Measurements from ENCODE around the gene CAMSAP1. TPM values are rescaled to one million over a fixed set of nuclear protein-coding genes. Genes with fewer than 3 reads are reported as not detected.

The CAMSAP1 gene
- total RNA-seq, 2 experiments from 2014 or later, result 20.2 to 27.0 TPM

DNA sequence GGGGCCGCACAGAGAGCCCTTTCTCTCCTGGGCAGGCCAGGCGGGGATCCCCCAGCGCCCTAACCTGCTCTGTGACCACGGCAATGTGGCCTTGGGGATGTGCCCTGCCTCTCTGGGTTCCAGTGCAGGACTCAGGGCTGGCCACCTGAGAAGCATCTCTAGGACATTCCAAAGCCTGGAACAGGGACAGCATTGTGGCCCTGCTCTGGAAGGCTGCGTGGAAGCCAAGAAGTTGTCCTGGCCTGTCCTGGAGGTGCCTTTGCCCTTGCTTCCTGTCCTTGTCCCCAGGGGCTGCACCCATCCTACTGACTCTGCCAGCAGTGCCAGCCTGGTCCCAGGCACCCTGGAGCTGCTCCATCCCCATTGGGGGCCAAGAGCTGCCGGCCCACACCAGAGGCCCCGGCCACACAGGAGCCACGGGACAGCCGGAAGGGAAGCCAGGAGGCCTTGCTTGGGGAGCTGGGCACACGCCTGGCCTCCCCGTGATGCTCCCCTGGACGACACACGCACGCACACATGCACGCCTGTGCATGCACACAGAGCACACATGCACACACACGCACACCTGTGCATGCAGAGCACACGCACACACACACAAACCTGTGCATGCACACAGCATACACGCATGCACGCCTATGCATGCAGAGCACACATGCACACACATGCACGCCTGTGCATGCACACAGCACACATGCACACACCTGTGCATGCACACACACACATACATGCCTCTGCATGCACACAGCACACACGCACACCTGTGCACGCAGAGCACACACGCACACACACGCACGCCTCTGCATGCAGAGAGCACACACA lies 20.1 kb upstream of the CAMSAP1 start:
- Mint-ChIP-seq H3K4me3 (no peak overlapping the region), H3K27me3 (no peaks in the 10 kb centered on the region), H3K9me3 (no peaks in the 10 kb centered on the region), H3K4me1 (ENCODE audit: low read depth) (peaks cover 33% of the 10 kb centered on the region), H3K36me3 (ENCODE audit: low read depth) (peaks cover 15% of the 10 kb centered on the region), H3K27ac (no peak overlapping the region)
- intact Hi-C loops (cut with micrococcal nuclease), result no loop called here
- ATAC-seq (no peak), DNase-seq (no peak)
- ChIA-PET POLR2A (interaction anchor here (0.7 kb wide), 1 partner anchor 11 kb away, joined by 3 read pairs; no protein-coding TSS in a partner anchor), CTCF (no interaction called here)
- TF ChIP-seq, protein P1, sequence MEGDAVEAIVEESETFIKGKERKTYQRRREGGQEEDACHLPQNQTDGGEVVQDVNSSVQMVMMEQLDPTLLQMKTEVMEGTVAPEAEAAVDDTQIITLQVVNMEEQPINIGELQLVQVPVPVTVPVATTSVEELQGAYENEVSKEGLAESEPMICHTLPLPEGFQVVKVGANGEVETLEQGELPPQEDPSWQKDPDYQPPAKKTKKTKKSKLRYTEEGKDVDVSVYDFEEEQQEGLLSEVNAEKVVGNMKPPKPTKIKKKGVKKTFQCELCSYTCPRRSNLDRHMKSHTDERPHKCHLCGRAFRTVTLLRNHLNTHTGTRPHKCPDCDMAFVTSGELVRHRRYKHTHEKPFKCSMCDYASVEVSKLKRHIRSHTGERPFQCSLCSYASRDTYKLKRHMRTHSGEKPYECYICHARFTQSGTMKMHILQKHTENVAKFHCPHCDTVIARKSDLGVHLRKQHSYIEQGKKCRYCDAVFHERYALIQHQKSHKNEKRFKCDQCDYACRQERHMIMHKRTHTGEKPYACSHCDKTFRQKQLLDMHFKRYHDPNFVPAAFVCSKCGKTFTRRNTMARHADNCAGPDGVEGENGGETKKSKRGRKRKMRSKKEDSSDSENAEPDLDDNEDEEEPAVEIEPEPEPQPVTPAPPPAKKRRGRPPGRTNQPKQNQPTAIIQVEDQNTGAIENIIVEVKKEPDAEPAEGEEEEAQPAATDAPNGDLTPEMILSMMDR (IDR thresholded peaks at IDR 0.05), result no peak

- intact Hi-C loops (cut with micrococcal nuclease), result no loop called here
- Mint-ChIP-seq H3K36me3 (ENCODE audit: low read depth) (peaks cover 12% of the 10 kb centered on the region), H3K4me3 (no peak overlapping the region), H3K4me1 (ENCODE audit: low read depth) (peaks cover 33% of the 10 kb centered on the region), H3K27me3 (no peaks in the 10 kb centered on the region), H3K9me3 (no peaks in the 10 kb centered on the region), H3K27ac (peak overlapping the region; percentile 87)
- ChIA-PET CTCF (interaction anchor here (1.4 kb wide), 1 partner anchor 62 kb away, joined by 4 read pairs; no protein-coding TSS in a partner anchor), POLR2A (interaction anchor here (0.7 to 1.7 kb wide), 4 partner anchors 17 to 180 kb away, joined by 3 to 6 read pairs (median 4); no protein-coding TSS in a partner anchor)
- TF ChIP-seq, protein P1 (IDR thresholded peaks at IDR 0.05), result no peak
- peak; percentile 96 for DNase-seq
- ATAC-seq, result peak; percentile 92
Measured at GRCh38 chr9:135926402-135927194, 19.3 kb upstream of the CAMSAP1 start.

GRCh38 chr9:135925496-135926133 lies 18.3 kb upstream of the CAMSAP1 start:
- Mint-ChIP-seq H3K9me3 (no peaks in the 10 kb centered on the region), H3K4me1 (ENCODE audit: low read depth) (peaks cover 33% of the 10 kb centered on the region), H3K27me3 (no peaks in the 10 kb centered on the region), H3K36me3 (ENCODE audit: low read depth) (peaks cover 12% of the 10 kb centered on the region), H3K4me3 (peak overlapping the region; percentile 27), H3K27ac (peak overlapping the region; percentile 87)
- ChIA-PET CTCF (interaction anchor here (1.1 to 1.4 kb wide), 3 partner anchors 11 to 61 kb away, joined by 3 to 5 read pairs (median 4); partner anchors contain the start of gene UBAC1), POLR2A (interaction anchor here (0.7 to 1.7 kb wide), 4 partner anchors 16 to 180 kb away, joined by 3 to 6 read pairs (median 4); no protein-coding TSS in a partner anchor)
- TF ChIP-seq, protein P1 (IDR thresholded peaks at IDR 0.05), result no peak
- DNase-seq (peak; percentile 96), ATAC-seq (peak; percentile 50)
- intact Hi-C loops (cut with micrococcal nuclease), result no loop called here

GRCh38 chr9:135924628-135925338 lies 17.4 kb upstream of the CAMSAP1 start:
- Mint-ChIP-seq H3K9me3 (no peaks in the 10 kb centered on the region), H3K4me1 (ENCODE audit: low read depth) (peaks cover 33% of the 10 kb centered on the region), H3K36me3 (ENCODE audit: low read depth) (peaks cover 12% of the 10 kb centered on the region), H3K27ac (peak overlapping the region; percentile 87), H3K4me3 (peak overlapping the region; percentile 27), H3K27me3 (no peaks in the 10 kb centered on the region)
- ChIA-PET CTCF (interaction anchor here (0.7 to 1.4 kb wide), 5 partner anchors 10 to 67 kb away, joined by 3 to 5 read pairs (median 4); partner anchors contain the start of gene UBAC1), POLR2A (interaction anchor here (1.6 to 1.7 kb wide), 2 partner anchors 15 to 20 kb away, joined by 3 to 6 read pairs; no protein-coding TSS in a partner anchor)
- ATAC-seq (no peak), DNase-seq (peak; percentile 54)
- intact Hi-C loops (cut with micrococcal nuclease), result no loop called here
- TF ChIP-seq, protein P1 (IDR thresholded peaks at IDR 0.05), result no peak

Measured in activated CD8-positive, alpha-beta T cell treated with anti-CD3 and anti-CD28 coated beads for 36 hours (primary cell).